Transverse colon (tissue), 4 donors: ENCODE measurements around the gene SLC45A2.

ENCODE experiments used
- CTCF ChIP-seq, 5 experiments: fragments of 200-600 bp in 3 of 5; fragments of 450-650 bp in 2 of 5; sonication (generic) in 3 of 5; IDR thresholded peaks; 1 replicate in 2 of 5; 2 replicates in 3 of 5; pipeline ENCODE4 v1.5.1; 2016 to 2017; ENCODE audit warnings: antibody characterized with exemption in 5 of 5, inconsistent platforms in 3 of 5, mild to moderate bottlenecking in 2 of 5, moderate library complexity in 1 of 5
- POLR2A ChIP-seq: fragments of 450-650 bp; IDR thresholded peaks from one replicate; pipeline ENCODE4 v1.6.1; 2016; ENCODE audit warnings: antibody characterized with exemption, mild to moderate bottlenecking, moderate library complexity
- POLR2AphosphoS5 ChIP-seq, 3 donors: sonication (generic); formaldehyde crosslinking; IDR thresholded peaks; one replicate each; pipeline ENCODE4 v1.6.1; 2016; ENCODE audit warnings: antibody characterized with exemption in 3 of 3

DNA sequence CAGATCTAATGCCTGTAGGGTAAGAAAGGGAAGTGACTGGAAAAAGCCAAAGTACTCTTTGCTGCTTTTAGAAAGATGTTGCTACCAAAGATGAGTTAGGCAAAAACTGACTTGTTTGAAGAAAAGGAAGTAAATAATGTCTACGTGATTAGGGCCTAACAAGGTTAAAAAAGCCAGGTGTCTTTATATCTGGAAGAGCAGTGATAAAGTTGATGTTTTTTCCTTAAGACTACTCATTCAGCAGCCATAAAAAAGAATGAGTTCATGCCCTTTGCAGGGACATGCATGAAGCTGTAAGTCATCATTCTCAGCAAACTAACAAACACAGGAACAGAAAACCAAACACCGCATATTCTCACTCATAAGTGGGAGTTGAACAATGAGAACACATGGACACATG lies 36.8 kb upstream of the SLC45A2 start:
- TF ChIP-seq CTCF (IDR thresholded peaks at IDR 0.05) (no peak), POLR2A (no peak), POLR2AphosphoS5 (IDR thresholded peaks at IDR 0.05) (no peak)
